ENCODE data around the gene EIF3I. TPM values are rescaled to one million over a fixed set of nuclear protein-coding genes. Genes with fewer than 3 reads are reported as not detected.
A peak's percentile ranks its signal among the peaks of the same experiment; 100 is the strongest.

The EIF3I gene
- total and polyA plus RNA-seq, 2 of the 13 experiments (the other 11 are each of a cell fraction or from before 2014, with no cell fraction given) = 210 to 223 TPM

- TF ChIP-seq NRL (CRISPR knock-in tag; IDR thresholded peaks at IDR 0.05; ENCODE audit: borderline replicate concordance) = peak; percentile 40
- TF ChIP-seq ZNF720 (CRISPR knock-in tag; IDR thresholded peaks at IDR 0.05) = no peak
- no peak for TF ChIP-seq DR1 (CRISPR knock-in tag; IDR thresholded peaks at IDR 0.05)
- TF ChIP-seq RCOR2 (CRISPR knock-in tag; IDR thresholded peaks at IDR 0.05) = no peak
- TF ChIP-seq ZNF782 (CRISPR knock-in tag; IDR thresholded peaks at IDR 0.05; ENCODE audit: borderline replicate concordance) = no peak
- TF ChIP-seq, protein P1, sequence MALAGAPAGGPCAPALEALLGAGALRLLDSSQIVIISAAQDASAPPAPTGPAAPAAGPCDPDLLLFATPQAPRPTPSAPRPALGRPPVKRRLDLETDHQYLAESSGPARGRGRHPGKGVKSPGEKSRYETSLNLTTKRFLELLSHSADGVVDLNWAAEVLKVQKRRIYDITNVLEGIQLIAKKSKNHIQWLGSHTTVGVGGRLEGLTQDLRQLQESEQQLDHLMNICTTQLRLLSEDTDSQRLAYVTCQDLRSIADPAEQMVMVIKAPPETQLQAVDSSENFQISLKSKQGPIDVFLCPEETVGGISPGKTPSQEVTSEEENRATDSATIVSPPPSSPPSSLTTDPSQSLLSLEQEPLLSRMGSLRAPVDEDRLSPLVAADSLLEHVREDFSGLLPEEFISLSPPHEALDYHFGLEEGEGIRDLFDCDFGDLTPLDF (CRISPR knock-in tag; IDR thresholded peaks at IDR 0.05) = no peak
- TF ChIP-seq ZNF7 (CRISPR knock-in tag; IDR thresholded peaks at IDR 0.05) = no peak
- TF ChIP-seq XRCC5 (optimal IDR thresholded peaks at IDR 0.05; ENCODE audit: low read length) = no peak
- no peak for TF ChIP-seq ZBTB34 (CRISPR knock-in tag; IDR thresholded peaks at IDR 0.05)
- TF ChIP-seq ZNF883 (CRISPR knock-in tag; IDR thresholded peaks at IDR 0.05; ENCODE audit: not compliant biosample characterization) = no peak
- TF ChIP-seq GATAD2A (CRISPR knock-in tag; IDR thresholded peaks at IDR 0.05) = peak; percentile 34
- no peak for TF ChIP-seq ZNF652 (CRISPR knock-in tag; IDR thresholded peaks at IDR 0.05; ENCODE audit: borderline replicate concordance, low read depth)
- TF ChIP-seq, protein P2, sequence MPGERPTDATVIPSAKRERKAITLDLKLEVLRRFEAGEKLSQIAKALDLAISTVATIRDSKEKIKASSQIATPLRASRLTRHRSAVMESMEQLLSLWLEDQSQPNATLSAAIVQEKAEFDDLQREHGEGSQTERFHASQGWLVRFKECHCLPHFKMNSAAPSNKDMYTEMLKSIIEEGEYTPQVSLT (CRISPR knock-in tag; IDR thresholded peaks at IDR 0.05; ENCODE audit: borderline replicate concordance, low read depth) = no peak
- no peak for TF ChIP-seq NR3C1 (CRISPR knock-in tag; IDR thresholded peaks at IDR 0.05)
- TF ChIP-seq ZNF503 (CRISPR knock-in tag; IDR thresholded peaks at IDR 0.05) = no peak
- TF ChIP-seq BCL6 (CRISPR knock-in tag; IDR thresholded peaks at IDR 0.05) = no peak
- no peak for TF ChIP-seq NFE2L2 (IDR thresholded peaks at IDR 0.05; ENCODE audit: low read length)
- no peak for TF ChIP-seq TBL1XR1 (IDR thresholded peaks at IDR 0.05; ENCODE audit: borderline replicate concordance, low read length, partially characterized antibody)
- TF ChIP-seq SP4 (CRISPR knock-in tag; IDR thresholded peaks at IDR 0.05) = peak; percentile 58
- no peak for TF ChIP-seq ZMYM2 (CRISPR knock-in tag; IDR thresholded peaks at IDR 0.05)
- no peak for TF ChIP-seq HOXA9 (CRISPR knock-in tag; IDR thresholded peaks at IDR 0.05; ENCODE audit: borderline replicate concordance)
- TF ChIP-seq ZNF616 (CRISPR knock-in tag; IDR thresholded peaks at IDR 0.05; ENCODE audit: low read depth) = no peak
- TF ChIP-seq RORA (CRISPR knock-in tag; IDR thresholded peaks at IDR 0.05) = no peak
- peak; percentile 66 for TF ChIP-seq KMT2A (CRISPR knock-in tag; IDR thresholded peaks at IDR 0.05)
- TF ChIP-seq IRX3 (CRISPR knock-in tag; IDR thresholded peaks at IDR 0.05; ENCODE audit: borderline replicate concordance, low read depth) = no peak
- no peak for TF ChIP-seq NFIC (IDR thresholded peaks at IDR 0.05; ENCODE audit: low read length)
- TF ChIP-seq MIXL1 (CRISPR knock-in tag; IDR thresholded peaks at IDR 0.05) = no peak
- TF ChIP-seq ZNF850 (CRISPR knock-in tag; conservative IDR thresholded peaks at IDR 0.05) = peak; percentile 76; the same call in 1 of the 2 replicates
- TF ChIP-seq ZNF382 (CRISPR knock-in tag; IDR thresholded peaks at IDR 0.05; ENCODE audit: borderline replicate concordance) = no peak
These were observed at the start of gene EIF3I, which contains the start of gene TMEM234 (continued) for GRCh38 chr1:32221980-32222755.

All from HepG2 (cell line).